ENCODE results near the gene GRK4. TPM values are rescaled to one million over a fixed set of nuclear protein-coding genes. Genes with fewer than 3 reads are reported as not detected.
A peak's percentile ranks its signal among the peaks of the same experiment; 100 is the strongest.
"Not testable (repeated sequence)": the region's sequence is repeated elsewhere in the genome, so short reads cannot be mapped to it uniquely, and the experiment has no call there.

The GRK4 gene
- total RNA-seq, 1 donor from 2014 or later = 1.3 TPM

DNA sequence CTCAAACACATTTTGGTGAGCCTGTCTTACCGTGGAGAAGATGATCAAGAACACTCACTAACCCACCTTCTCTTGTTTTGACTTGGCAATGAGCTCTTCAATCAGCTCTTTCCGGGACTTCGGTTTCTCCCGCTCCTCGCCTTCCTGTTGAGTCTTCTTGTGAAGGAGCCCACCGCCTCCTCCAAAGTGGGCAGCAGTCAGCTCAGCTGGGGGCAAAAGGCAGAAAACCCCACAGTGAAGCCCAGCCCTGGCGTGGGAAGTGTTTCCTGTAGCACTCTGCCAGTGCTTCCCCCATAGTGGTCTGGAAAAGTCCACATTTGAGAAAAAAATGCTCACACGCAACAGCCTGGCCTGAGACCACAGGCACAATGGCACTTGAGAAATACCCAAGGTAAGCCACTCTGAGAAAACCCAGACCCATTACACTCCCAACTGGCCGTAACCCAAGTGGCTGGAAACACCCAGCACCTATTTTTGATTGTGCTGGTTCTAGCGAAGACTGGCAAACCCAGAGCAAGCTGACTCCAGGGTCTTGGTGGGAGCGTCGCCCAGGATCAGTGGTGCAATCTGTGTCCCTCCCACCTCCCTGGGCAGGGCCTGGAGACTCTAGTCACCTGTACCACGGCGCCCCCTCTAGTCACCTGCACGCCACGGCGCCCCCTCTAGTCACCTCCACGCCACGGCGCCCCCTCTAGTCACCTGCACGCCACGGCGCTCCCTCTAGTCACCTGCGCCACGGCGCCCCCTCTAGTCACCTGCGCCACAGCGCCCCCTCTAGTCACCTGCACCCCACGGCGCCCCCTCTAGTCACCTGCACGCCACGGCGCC, 8.8 kb upstream of the GRK4 start:
- H3K27ac ChIP-seq = no peak overlapping the region
- peak; percentile 46 for DNase-seq (ENCODE audit: low spot score)

DNA sequence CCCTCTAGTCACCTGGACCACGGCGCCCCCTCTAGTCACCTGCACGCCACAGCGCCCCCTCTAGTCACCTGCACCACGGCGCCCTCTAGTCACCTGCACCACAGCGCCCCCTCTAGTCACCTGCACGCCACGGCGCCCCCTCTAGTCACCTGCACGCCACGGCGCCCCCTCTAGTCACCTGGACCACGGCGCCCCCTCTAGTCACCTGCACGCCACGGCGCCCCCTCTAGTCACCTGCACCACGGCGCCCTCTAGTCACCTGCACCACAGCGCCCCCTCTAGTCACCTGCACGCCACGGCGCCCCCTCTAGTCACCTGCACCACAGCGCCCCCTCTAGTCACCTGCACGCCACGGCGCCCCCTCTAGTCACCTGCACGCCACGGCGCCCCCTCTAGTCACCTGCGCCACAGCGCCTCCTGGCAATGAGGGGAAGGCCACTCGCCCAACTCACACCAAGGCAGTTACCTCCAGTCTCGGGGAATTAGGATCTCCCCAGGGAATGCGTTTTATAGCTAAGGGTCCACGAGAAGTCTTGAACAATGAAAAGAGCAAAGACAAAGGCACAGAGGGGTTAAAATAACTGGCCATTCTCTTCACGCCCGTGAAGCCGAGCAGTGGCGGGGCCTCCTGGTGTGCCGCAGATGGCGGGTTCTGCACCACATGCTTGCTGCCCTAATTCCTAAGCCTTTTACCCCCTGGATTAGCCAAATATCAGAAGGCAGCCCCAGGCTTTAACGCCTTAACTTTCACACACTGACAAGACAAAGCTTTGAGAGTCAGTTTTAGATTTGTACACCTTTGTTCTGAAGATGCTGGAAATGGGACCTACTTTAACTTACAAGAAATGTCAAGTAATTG, 8.0 kb upstream of the GRK4 start:
- H3K27me3 Mint-ChIP-seq (ENCODE audit: insufficient read depth, low read depth); H3K27ac ChIP-seq; H4K20me1 ChIP-seq (ENCODE audit: low read depth); H2AFZ ChIP-seq (replicated peaks); H3K9me3 Mint-ChIP-seq; H3K27me3 ChIP-seq; H3K4me2 ChIP-seq; H3K27ac Mint-ChIP-seq; H3K4me3 ChIP-seq; H3K4me1 Mint-ChIP-seq; DNase-seq (ENCODE audit: low spot score); H3K9me3 ChIP-seq (ENCODE audit: low read depth); H3K4me1 ChIP-seq; H3K9ac ChIP-seq; H3K4me3 Mint-ChIP-seq: not testable (repeated sequence)
- TF ChIP-seq, protein P1, sequence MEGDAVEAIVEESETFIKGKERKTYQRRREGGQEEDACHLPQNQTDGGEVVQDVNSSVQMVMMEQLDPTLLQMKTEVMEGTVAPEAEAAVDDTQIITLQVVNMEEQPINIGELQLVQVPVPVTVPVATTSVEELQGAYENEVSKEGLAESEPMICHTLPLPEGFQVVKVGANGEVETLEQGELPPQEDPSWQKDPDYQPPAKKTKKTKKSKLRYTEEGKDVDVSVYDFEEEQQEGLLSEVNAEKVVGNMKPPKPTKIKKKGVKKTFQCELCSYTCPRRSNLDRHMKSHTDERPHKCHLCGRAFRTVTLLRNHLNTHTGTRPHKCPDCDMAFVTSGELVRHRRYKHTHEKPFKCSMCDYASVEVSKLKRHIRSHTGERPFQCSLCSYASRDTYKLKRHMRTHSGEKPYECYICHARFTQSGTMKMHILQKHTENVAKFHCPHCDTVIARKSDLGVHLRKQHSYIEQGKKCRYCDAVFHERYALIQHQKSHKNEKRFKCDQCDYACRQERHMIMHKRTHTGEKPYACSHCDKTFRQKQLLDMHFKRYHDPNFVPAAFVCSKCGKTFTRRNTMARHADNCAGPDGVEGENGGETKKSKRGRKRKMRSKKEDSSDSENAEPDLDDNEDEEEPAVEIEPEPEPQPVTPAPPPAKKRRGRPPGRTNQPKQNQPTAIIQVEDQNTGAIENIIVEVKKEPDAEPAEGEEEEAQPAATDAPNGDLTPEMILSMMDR (IDR thresholded peaks at IDR 0.05) = peak; percentile 32
- peaks cover 34% of the 10 kb centered on the region for H3F3A ChIP-seq (ENCODE audit: low read depth)
- H3K79me2 ChIP-seq (ENCODE audit: low read depth) = peaks cover 43% of the 10 kb centered on the region
- H3K36me3 ChIP-seq = peaks cover 14% of the 10 kb centered on the region
- peaks cover 48% of the 10 kb centered on the region for H3K36me3 Mint-ChIP-seq

More for the DNA sequence above, 8.8 kb upstream of the GRK4 start:
- peaks cover 26% of the 10 kb centered on the region for H3F3A ChIP-seq (ENCODE audit: low read depth)
- no peaks in the 10 kb centered on the region for H3K9me3 Mint-ChIP-seq
- TF ChIP-seq EZH2 (IDR thresholded peaks at IDR 0.05) = no peak
- TF ChIP-seq, protein P1 (IDR thresholded peaks at IDR 0.05) = peak; percentile 45
- H4K20me1 ChIP-seq (ENCODE audit: low read depth) = peaks cover 2% of the 10 kb centered on the region
- H3K79me2 ChIP-seq (ENCODE audit: low read depth) = peaks cover 35% of the 10 kb centered on the region
- H3K27me3 Mint-ChIP-seq (ENCODE audit: insufficient read depth, low read depth) = peaks cover 2% of the 10 kb centered on the region
- H3K36me3 ChIP-seq = peaks cover 14% of the 10 kb centered on the region
- H3K4me1 ChIP-seq = no peaks in the 10 kb centered on the region
- no peak overlapping the region for H3K27ac Mint-ChIP-seq
- H3K4me1 Mint-ChIP-seq = peaks cover 4% of the 10 kb centered on the region
- H3K4me2 ChIP-seq = no peak overlapping the region
- no peak overlapping the region for H3K4me3 ChIP-seq
- H3K27me3 ChIP-seq = no peaks in the 10 kb centered on the region
- H3K4me3 Mint-ChIP-seq = no peak overlapping the region
- H3K9ac ChIP-seq = no peak overlapping the region
- no peak overlapping the region for H2AFZ ChIP-seq (replicated peaks)
- H3K36me3 Mint-ChIP-seq = peaks cover 52% of the 10 kb centered on the region
- H3K9me3 ChIP-seq (ENCODE audit: low read depth) = no peaks in the 10 kb centered on the region

DNA sequence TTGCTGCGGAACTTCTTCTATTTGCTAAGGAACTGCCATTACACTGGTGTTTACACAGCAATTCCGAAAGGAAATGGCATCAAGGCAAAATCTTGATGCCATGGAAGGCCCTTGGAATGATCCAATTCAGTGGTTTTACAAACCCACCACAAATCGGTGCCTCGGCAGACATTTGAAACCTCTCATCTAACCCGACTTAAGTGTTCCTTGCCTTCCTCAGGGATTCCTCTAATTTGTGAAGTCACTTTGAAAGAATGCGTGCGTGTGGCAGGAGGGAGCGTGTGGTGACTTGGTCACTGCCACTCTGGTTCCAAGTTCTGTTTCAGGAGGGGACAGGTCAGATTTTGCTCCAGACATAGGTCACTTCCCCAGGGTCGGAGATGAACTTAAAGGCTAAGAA, 4.9 kb upstream of the GRK4 start:
- peaks cover 33% of the 10 kb centered on the region for H3K36me3 Mint-ChIP-seq
- Histone ChIP-seq H3K9ac (no peak overlapping the region), H3K4me1 (peaks cover 6% of the 10 kb centered on the region), H3K79me2 (ENCODE audit: low read depth) (peaks cover 62% of the 10 kb centered on the region), H3K4me3 (no peak overlapping the region), H3K4me2 (no peak overlapping the region), H3F3A (ENCODE audit: low read depth) (peaks cover 58% of the 10 kb centered on the region), H3K27ac (no peak overlapping the region), H3K27me3 (no peaks in the 10 kb centered on the region), H3K9me3 (ENCODE audit: low read depth) (no peaks in the 10 kb centered on the region), H4K20me1 (ENCODE audit: low read depth) (peaks cover 24% of the 10 kb centered on the region), H2AFZ (replicated peaks) (no peak overlapping the region), H3K36me3 (peaks cover 14% of the 10 kb centered on the region)
- H3K4me3 Mint-ChIP-seq = no peak overlapping the region
- TF ChIP-seq EZH2 (IDR thresholded peaks at IDR 0.05) = no peak
- TF ChIP-seq EZH2phosphoT487 (IDR thresholded peaks at IDR 0.05) = no peak
- TF ChIP-seq, protein P1 (IDR thresholded peaks at IDR 0.05) = no peak
- H3K27me3 Mint-ChIP-seq (ENCODE audit: insufficient read depth, low read depth) = peaks cover 2% of the 10 kb centered on the region
- no peak for DNase-seq (ENCODE audit: low spot score)
- H3K27ac Mint-ChIP-seq = peak overlapping the region; percentile 19
- peaks cover 17% of the 10 kb centered on the region for H3K4me1 Mint-ChIP-seq
- H3K9me3 Mint-ChIP-seq = no peaks in the 10 kb centered on the region

DNA sequence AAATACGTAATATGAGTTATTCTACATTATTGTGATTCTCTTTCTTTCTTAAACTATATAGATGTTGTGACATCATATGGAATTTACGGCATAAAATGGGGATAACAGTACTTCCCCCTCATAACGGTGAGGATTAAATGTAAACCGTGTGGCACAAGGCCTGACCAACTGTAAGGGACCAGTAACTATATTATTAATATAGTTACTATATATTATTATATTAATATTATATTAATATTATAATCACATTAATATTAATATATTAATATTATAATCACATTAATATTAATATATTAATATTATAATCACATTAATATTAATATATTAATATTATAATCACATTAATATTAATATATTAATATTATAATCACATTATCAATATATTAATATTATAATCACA, 2.9 kb upstream of the GRK4 start:
- not testable (repeated sequence) for H3K9me3 ChIP-seq (ENCODE audit: low read depth); H3K4me2 ChIP-seq; H3K4me3 ChIP-seq; H3K4me3 Mint-ChIP-seq; H3K27me3 Mint-ChIP-seq (ENCODE audit: insufficient read depth, low read depth); H3K27ac ChIP-seq; DNase-seq (ENCODE audit: low spot score); H2AFZ ChIP-seq (replicated peaks); H3K4me1 ChIP-seq; H3K9me3 Mint-ChIP-seq; H3K9ac ChIP-seq; H3K27ac Mint-ChIP-seq
- Mint-ChIP-seq H3K36me3 (peaks cover 29% of the 10 kb centered on the region), H3K4me1 (peaks cover 25% of the 10 kb centered on the region)
- H4K20me1 ChIP-seq (ENCODE audit: low read depth) = peaks cover 24% of the 10 kb centered on the region
- peaks cover 61% of the 10 kb centered on the region for H3K79me2 ChIP-seq (ENCODE audit: low read depth)
- peaks cover 13% of the 10 kb centered on the region for H3K36me3 ChIP-seq
- peaks cover 44% of the 10 kb centered on the region for H3F3A ChIP-seq (ENCODE audit: low read depth)
- H3K27me3 ChIP-seq = peaks cover 11% of the 10 kb centered on the region
